ENCODE data around the gene ADPRHL1.

ADPRHL1 gene

DNA sequence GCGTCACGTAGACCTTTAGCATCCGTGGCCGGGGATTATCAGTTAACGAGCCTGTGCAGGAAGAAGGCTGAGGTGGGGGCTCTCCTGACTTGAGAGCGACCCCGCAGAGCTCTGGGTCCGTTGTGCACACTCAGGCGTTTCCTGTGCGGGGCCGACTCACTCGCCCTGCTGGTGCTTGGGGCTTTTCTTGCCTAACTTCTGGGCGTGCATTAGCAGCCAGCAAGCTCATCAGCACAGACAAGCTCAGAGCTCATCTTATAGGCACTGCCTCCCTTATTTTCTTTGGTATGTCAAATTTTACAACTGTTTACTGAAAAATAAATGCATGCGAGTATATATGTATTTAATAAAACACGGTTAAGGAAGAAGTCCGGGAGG is 23.7 kb downstream of the ADPRHL1 start:
- no peak for DNase-seq

DNA sequence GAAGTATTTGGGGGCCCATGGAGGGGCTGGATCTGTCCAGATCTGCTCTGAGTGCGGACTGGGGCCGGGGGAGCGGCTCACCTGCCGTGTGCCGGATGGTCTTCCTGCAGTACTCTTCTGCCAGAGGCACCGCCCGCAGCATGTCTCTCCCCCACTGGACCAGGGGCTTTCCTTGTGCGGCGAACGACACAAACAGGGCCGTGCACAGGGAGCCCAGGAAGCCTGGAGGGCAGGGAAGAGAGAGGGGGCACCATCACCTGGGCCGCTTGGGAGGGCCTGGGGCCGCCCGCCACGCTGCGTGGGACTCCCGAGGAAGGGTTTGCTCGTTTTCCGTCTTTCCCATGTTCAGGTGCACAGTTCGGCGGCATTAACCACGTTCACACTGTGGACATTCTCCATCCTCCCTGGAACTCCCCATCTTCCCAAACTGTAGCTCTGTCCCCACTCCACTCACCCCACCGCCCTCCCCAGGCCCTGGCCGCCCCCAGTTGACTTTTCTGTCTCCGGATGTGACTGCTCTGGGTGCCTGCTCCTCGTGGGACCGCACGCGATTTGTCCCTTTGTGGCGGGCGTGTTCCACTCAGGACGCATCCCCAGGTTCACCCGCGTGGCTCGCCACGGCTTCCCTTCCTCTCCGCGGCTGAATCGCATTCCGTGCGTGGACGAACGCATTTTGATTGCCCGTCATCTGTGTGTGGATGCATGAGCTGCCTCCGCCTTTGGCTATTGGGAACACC is 24.2 kb downstream of the ADPRHL1 start:
- DNase-seq: no peak

DNA sequence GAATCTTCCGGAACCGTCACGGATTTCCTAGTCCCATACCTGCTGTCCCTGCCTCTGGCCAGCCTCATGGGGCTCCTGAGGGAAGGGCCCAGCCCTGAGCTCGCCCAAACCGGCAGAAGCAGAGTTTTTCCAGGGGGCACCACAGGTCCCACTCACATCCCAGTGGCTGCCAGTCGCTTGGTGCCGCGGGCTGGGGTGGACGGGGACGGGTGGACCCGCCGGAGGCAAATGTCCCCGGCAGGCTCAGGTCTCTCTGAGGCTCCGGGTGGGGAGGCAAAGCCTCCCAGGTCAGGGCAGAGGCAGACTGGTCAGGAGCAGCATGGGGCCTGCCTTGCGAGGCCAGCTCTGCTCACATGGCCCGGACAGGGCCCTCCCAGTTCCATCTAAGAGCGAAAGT is 24.8 kb downstream of the ADPRHL1 start:
- no peak for DNase-seq

DNA sequence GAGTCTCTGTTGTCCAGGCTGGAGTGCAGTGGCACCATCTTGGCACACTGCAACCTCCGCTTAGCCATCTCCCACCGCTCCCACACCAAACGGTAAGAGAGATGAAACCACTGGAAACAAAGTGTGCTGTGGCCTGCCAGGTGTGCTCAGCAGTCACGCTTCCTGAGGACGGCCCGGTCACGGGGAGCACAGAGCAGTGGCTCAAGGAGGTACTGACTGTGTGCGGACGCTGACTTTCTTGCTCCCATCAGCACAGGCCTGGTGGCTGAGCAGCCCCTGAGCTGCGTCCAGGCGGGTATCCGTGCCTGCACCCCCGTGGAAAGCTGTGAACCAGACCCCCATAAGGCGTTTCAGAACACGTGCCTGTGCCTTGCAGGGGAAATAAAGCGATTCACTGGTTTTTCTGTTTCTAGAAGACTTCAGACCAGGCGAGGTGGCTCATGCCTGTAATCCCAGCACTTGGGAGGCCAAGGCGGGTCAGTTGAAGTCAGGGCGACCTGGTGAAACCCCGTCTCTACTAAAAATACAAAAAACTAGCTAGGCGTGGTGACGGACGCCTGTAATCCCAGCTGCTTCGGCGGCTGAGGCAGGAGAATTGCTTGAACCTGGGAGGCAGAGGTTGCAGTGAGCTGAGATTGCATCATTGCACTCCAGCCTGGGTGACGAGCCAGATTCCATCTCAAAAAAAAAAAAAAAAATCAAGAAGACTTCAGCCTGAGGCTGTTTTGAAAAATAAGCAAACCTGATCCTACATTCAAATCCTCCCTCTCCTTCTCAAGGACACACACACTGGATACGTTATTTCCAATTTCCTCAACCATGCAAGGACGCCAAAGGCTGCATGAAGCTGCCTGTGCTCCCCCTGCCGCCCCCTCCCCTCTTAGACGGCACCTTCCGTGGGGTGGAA is 25.5 kb downstream of the ADPRHL1 start:
- no peak for DNase-seq

DNA sequence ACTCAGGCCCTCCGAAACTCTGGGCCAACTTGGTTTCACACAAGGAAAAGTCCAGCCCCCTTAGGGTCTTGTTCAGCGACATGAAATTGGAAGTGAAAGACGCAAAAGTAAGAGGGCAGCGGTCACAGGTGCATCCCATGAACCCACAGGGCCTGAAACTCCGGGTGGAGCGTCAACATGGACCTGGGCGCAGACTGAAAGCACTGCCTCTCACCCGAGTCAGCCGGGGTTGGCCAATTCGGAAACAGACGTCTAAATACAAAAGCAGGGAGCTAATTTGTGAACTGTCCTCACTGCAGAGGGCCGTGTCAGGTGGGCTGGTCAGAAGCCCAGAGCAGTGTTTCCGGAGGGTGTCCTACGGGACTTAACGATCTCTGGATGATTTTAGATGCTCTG is 26.7 kb downstream of the ADPRHL1 start:
- DNase-seq: no peak

DNA sequence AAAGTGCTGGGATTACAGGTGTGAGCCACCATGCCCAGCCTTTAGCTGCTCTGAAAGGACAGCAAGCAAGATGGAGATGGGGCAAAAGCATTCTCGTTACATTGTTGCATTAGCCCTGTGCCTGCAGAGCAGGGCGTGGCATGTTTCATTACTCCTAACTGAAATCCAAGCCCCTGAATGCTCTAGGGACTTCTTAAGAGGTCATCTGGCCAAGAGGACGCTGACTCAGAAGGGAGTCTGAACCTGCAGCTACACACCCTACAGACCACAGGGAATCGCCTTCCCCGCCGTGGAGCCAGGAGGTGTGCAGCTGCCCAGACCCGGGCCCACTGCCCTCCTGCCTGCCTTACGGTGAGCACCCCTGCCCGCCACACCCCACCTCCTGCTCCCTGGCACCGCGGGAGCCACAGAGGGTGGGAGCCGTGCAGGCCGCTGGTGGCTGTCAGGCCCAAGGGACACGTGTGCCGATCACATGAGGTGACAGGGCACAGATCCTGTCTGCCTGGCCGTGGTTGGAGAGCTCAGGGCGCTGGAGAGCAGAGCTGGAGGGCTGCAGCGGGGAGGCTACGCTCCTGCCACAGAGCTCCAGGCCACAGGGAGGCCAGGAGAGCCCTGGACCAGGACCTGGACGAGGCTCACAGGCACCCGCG is 27.2 kb downstream of the ADPRHL1 start:
- DNase-seq: no peak

DNA sequence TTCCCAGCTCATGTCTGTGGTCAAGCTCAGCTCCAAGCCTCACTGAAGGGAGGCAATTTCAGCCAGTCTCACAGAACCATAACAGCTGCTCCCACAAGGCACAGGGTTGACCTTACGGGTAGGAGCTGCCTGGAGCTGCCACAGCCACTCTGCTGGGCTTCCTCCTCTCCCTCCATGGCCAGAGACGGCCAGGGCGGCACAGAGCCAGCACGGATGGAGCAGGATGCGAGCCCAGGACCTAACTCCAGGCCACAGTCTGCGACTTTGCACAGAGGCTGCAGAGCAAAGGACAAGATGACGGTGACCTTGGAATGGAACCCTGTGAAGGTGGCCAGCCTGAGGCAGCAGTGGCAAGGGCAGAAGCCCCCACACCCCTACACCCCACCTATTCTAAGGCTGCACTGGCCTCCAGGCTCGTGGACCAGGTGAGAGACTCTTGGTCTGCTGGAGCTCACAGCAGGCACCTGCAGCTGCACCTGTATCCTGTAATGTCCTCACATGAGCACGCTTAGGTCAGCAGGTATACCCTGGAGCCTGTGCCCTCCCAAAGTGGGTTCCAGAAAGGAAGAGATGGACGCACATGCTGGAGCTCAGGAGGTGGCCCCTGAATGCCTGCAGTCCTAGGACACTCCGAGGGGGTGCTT is 29.6 kb downstream of the ADPRHL1 start:
- no peak for DNase-seq

DNA sequence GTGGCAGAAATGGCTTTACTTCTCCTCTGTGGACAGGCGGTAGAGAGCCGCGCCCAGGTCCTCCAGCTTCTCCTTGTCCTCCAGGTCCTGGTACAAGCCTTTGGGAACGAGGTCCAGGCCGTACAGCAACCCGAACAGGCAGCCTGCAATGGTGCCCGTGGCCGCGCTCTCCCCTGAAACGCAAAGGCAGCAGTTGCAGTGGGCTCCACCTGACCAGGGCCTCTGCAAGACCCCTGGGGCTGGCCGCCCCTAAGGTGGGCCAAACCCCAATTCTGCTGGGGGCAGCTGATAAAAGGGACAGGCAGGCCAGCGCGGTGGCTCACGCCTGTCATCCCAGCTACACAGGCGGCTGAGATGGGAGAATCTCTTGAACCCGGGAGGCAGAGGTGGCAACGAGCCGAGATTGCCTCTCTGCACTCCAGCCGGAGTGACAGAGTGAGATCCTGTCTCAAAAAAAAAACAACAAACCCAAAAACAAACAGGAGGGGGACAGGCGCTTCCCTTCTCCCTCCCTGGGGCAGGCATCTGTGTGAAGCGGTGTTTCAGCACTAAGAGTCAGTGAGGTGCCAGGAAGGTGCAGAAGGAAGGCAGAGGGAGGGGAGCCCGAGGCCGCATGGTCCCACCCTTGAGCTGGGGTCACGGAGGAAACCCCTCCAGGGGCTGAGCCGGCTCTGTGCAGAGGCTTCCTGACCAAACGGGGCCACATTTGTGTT is 30.3 kb downstream of the ADPRHL1 start:
- no peak for DNase-seq

DNA sequence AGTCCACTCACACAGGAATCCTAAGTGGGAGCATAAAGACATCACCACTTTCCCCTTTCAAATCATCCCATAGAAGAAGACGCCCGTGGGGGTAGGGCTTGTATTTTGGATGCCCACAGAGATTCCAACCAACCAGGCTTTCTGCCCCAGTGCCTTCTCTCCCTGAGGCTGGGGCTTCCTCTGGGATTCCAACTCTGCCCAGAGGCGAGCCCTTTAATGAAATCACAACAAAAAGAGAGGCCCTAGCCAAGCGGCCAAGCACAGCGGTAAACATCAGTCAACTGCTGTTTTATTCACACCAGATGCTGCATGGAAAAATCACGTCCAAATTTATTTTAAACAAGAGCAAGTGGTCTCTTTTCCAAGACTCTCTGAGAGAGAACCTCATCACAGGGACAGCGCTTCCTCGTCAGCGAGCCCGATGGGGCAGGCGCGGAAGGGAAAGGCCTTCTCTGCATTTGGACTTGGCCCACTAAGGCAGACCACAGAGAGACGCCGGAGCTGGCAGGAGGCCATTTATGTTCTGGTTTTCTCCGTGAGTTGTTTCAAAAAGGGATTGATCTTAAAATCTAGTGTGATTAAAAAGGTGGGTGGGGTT is 31.5 kb downstream of the ADPRHL1 start:
- DNase-seq: no peak

DNA sequence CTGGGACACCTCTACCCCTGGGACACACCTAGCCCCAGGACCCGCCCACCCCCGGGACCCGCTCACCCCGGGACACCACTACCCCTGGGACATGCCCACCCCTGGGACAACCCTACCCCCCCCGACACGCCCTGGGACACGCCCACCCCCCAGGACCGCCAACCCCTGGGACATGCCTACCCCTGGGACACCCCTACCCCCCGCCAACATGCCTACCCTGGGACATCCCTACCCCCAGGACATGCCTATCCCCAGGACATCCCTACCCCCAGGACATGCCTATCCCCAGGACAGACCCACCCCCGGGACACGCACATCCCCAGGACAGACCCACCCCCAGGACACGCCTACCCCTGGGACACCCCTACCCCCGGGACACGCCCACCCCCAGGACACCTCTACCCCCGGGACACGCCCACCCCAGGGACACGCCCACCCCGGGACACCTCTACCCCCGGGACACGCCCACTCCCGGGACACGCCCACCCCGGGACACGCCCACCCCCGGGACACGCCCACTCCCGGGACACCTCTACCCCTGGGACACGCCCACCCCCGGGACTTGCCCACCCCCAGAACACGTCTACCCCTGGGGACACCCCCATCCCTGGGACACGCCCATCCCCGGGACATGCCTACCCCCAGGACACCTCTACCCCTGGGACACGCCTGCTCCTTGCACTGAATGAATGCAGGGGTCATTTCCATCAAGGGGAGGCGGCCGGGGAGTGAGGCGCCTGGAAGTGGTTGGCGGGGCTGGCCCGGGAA is 32.3 kb downstream of the ADPRHL1 start:
- DNase-seq: no peak

DNA sequence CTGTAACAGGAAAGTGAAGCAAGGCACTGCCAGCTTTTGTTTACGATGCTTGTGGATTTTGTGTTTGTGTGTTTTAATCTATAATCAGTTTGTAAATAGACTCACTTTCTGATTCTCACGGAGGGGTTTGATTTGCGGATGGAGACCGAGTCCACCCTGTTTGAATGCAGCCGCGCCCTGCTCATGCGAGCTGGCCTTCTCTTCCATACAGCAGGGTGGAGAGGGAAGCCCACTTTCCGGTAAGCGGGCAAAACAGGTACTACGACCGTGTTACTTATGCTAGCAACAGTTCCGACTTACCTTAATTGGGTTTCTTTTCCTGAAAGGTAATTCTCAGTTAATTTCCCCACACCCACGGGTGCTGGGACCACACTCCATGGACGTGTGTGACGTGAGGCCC is 33.1 kb downstream of the ADPRHL1 start:
- no peak for DNase-seq

DNA sequence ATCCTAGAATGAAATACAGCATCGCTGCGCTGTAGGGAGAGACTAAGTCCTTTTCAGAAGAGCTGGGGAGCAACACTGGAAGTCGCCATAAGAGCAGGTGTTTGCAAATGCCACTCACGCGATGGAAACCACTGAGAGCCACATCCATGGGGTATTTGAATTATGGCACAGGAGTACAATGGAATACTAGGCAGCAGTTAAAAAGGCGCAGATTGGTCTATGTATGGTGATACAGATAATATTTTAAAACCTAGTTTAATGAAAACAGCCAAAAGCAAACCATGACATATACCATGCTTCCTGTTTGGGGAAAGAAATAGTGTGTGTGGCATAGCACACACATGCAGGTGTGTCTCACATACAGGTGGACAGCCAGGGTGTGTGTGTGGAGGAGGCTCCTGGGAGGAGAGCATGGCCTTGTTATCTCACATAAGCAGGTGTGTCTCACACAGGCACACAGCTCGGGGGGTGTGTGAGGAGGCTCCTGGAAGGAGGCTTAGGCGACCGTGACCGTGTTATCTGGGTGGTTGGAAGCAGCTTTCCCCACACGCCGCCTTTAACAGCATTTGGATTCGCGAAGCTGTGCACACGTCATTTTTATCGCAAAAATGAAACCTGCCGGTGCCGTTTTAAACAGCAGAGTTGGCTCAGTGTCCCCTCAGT is 33.6 kb downstream of the ADPRHL1 start:
- no peak for DNase-seq

DNA sequence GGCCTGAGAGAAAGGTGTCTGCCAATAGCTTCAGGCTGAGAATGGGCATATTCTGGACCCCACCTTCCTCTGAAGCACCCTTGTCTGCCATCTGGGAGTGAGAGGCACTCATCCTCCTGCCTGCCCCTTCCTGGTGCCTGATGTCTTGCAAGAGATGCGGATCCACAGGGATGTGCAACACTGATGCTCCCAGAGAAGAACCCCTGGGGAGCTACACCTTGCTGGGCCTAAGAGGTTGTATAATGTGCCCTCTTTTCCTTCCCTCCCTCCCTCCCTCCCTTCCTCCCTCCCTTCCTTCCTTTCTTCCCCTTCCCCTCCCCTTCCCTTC is 34.6 kb downstream of the ADPRHL1 start:
- no peak for DNase-seq

DNA sequence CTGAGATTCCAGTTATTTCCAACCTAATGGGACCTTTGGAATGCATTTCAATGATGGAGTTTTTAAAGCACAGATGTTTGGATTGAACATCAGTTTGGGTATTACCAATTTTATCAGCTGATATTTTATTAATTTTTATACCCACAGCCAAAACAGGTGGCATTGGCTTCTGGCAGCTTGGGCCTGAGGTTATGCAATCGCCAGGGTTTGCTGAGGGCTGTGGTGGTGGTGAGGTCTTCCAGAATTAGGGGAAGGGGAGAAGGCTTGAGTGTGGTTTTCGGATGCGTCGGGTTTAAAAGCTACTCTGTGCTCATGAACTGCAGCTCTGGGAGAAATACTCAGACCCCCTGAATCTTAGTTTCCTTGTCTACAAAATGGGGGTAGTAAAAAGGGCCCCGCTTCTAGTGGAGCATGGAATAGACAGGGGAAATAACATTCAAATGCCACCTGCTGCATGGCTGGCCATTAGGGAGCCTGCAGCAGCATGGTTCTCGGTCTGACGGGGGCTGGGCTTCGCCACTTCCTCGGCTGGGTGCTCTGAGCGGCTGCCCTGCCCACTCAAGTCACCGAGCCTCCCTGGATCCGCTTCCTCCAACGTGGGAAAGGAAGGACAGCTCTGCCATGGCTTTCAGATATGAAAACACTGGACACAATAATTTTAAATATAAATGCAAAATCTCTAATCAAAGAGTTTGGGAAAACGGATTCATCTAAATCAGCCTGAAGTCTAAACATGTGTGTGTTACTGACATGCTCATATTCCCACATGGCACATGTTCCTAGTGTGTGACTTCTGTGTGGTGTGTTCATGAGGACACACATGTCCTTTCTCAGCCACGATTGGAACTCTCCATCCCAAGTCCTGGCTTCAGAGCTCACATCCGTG is 35.2 kb downstream of the ADPRHL1 start:
- DNase-seq: no peak

DNA sequence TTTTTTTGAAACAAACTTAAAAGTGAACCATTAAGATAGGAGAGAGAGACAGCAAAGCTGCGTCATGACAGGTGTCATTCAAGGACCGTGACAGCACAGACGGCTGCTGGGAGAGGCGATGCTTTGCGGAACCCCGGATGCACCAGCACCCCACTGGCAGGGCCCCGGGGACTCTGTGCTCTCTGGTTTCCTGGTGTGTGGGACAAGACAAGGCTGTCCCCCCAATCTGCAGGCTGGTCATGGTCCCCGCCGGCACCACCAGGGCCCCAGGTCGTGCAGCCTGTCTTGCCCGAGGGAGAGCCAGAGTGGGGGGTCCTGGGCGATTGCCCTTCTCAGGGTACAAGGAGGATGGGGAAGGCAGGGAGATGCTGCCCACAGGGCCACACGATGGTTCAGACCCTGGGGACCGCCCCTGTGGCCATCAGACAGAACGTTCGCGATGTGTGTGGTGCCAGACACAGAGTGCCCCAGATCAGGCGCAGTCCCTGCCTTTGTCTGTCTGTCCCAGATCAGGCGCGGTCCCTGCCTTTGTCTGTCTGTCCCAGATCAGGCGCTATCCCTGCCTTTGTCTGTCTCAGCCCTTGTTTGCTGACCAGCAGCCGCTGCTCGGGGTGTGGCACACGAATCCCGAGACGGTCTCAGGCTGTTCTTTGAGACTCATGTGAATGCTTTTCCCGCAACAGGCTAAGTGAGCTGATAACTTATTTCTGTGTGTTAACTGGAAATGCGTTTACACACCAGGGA is 36.1 kb downstream of the ADPRHL1 start:
- DNase-seq: no peak

DNA sequence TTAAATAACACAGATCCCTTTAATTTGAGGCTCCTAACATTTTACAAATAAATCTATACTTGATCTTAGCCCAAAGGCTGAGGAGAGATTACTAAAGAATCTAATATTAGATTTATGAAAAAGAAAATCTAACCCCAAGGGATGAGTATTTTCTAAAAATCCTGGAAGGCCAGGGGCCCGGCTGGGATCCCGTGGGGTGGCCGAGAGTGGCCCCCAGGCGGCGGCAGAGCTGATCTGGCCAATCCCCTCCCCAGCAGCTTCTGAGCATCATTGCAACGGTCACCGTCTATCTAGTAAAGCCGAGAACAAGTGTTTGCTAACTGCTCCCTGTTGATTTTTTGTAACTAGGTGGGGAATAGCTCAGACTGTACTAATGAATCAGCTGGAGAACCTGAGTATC is 37.5 kb downstream of the ADPRHL1 start:
- no peak for DNase-seq

DNA sequence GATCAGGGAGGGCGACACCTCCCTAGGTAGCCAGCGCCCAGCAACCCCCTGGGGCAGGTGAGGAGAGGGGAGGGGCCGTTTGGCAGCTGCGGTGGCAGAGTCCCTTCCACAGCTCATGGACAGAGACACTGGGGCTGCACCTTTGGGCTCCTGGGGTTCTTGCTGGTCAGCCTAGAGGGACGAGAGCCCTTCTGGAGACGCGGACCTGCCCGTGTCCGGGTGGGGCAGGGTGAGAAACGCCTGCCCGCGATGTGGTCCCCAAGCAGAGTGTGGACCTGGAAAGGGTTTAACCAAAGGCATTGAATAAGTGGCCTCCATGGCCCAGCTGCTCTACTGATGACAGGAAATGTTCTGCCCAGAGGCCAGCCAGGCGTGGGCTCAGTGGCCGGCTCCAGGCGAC is 38.3 kb downstream of the ADPRHL1 start:
- DNase-seq: no peak

DNA sequence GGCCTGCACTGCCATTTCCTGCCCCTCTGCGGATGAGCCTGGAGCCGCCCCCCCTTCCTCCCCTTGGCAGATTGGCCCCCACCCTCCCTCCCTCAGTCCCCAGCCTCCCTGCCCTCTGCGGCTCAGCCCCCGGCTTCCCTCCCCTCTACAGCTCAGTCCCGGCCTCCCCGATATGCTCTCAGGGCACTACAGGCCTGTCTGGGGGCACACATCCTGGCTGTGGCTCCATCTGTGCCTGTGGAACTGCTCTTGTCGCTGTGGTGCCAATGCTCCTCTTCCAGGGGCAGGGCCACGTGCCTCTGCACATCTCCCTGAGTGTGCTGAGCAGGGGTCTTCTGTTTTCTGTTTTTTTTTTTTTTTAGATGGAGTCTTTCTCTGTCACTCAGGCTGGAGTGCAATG is 39.0 kb downstream of the ADPRHL1 start:
- no peak for DNase-seq

DNA sequence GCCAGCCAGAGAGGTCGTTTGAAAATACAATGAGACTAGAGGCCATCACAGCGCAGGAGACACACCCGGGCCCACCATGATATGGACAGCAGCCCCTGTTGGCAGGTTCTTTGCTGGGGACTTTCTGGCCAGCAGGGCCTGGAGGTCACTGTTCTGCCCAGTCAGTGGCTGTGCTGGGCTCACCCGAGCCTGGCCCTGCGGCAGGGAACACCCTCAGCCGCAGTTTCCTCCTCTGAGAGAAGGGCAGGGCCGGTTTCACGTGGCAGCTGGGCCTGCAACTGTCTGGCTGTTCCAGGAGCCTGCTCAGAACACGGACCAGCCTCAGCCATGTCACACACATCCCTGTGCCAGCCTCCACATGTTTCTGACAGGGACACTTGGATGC is 39.4 kb downstream of the ADPRHL1 start:
- DNase-seq: no peak
